Measurements from ENCODE around the gene SYPL2. TPM values are rescaled to one million over a fixed set of nuclear protein-coding genes. Genes with fewer than 3 reads are reported as not detected.

SYPL2 gene
- total and polyA plus RNA-seq, 4 donors = 0.31 to 1.4 (median 1.0) TPM

- DNase-seq (no peak), ATAC-seq (ENCODE audit: insufficient read depth, low FRiP score) (no peak)
- H3K9ac ChIP-seq (ENCODE audit: insufficient read depth in 1 of 2, low read length in 2 of 2) = no peak overlapping the region
- H3K4me1 ChIP-seq (ENCODE audit: control insufficient read depth in 5 of 5, insufficient read depth in 5 of 5, low read length in 5 of 5) = peaks cover 0 to 21% (median 0%) of the 10 kb centered on the region in 5 donors
- no peaks in the 10 kb centered on the region for H3K27me3 ChIP-seq (ENCODE audit: control insufficient read depth in 3 of 3, insufficient read depth in 3 of 3, low read length in 2 of 3)
- no peak overlapping the region for H3K4me3 ChIP-seq
- WGBS, 2 donors = 93 to 97% methylated on average over 8 of the region's 8 CpGs
- no peak for TF ChIP-seq CTCF (IDR thresholded peaks at IDR 0.05; ENCODE audit: control extremely low read depth, extremely low read depth)
- H3K9me3 ChIP-seq (ENCODE audit: control insufficient read depth in 4 of 4, insufficient read depth in 3 of 4, low read length in 3 of 4) = no peaks in the 10 kb centered on the region
- H3K36me3 ChIP-seq (ENCODE audit: control insufficient read depth in 4 of 4, insufficient read depth in 4 of 4, low read length in 4 of 4) = peaks cover 0 to 20% (median 16%) of the 10 kb centered on the region in 4 donors
- H3K27ac ChIP-seq (ENCODE audit: low read depth in 1 of 2, low read length in 1 of 2) = no peak overlapping the region
Observed at GRCh38 chr1:109491372-109491771, 25.0 kb downstream of the SYPL2 start.

- peaks cover 0 to 26% (median 16%) of the 10 kb centered on the region in 4 donors for H3K36me3 ChIP-seq (ENCODE audit: control insufficient read depth in 4 of 4, insufficient read depth in 4 of 4, low read length in 4 of 4)
- no peak for TF ChIP-seq CTCF (IDR thresholded peaks at IDR 0.05; ENCODE audit: control extremely low read depth, extremely low read depth)
- H3K9me3 ChIP-seq (ENCODE audit: control insufficient read depth in 4 of 4, insufficient read depth in 3 of 4, low read length in 3 of 4) = no peaks in the 10 kb centered on the region
- DNase-seq (no peak), ATAC-seq (ENCODE audit: insufficient read depth, low FRiP score) (no peak)
- WGBS, 2 donors = 79 to 83% methylated on average over 4 of the region's 4 CpGs
- H3K9ac ChIP-seq (ENCODE audit: insufficient read depth in 1 of 2, low read length in 2 of 2) = no peak overlapping the region
- H3K4me1 ChIP-seq (ENCODE audit: control insufficient read depth in 5 of 5, insufficient read depth in 5 of 5, low read length in 5 of 5) = peaks cover 0 to 11% (median 0%) of the 10 kb centered on the region in 5 donors
- H3K4me3 ChIP-seq = no peak overlapping the region
- no peaks in the 10 kb centered on the region for H3K27me3 ChIP-seq (ENCODE audit: control insufficient read depth in 3 of 3, insufficient read depth in 3 of 3, low read length in 2 of 3)
- H3K27ac ChIP-seq (ENCODE audit: low read depth in 1 of 2, low read length in 1 of 2) = no peak overlapping the region
Observed at GRCh38 chr1:109492779-109493178, 26.4 kb downstream of the SYPL2 start.

DNA sequence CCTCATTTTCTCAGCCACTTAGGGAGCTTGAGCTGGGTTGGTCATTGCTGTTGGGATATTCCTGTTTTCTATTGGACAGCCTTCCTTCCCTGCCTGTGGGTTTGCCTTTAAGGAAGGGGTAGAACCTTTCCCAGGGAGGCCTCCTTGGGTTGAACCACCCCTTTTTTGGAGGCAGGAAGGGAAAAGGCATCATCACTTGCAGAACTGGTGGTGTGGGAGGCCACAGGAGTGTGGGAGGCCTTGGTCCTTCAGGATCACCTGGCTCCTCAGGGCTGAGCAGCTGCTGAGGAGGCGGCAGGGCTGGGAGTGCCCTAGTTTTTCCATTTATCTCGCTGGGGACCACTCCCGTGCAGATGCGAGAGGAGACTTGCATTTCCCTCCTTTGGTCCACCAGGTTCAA, 26.9 kb downstream of the SYPL2 start:
- ATAC-seq (ENCODE audit: insufficient read depth, low FRiP score) (no peak), DNase-seq (no peak)
- no peaks in the 10 kb centered on the region for H3K9me3 ChIP-seq (ENCODE audit: control insufficient read depth in 4 of 4, insufficient read depth in 3 of 4, low read length in 3 of 4)
- no peak overlapping the region for H3K9ac ChIP-seq (ENCODE audit: insufficient read depth in 1 of 2, low read length in 2 of 2)
- H3K27me3 ChIP-seq (ENCODE audit: control insufficient read depth in 3 of 3, insufficient read depth in 3 of 3, low read length in 2 of 3) = no peaks in the 10 kb centered on the region
- no peak for TF ChIP-seq CTCF (IDR thresholded peaks at IDR 0.05; ENCODE audit: control extremely low read depth, extremely low read depth)
- WGBS, 2 donors = 73 to 93% methylated on average over 4 of the region's 4 CpGs
- peaks cover 0 to 28% (median 14%) of the 10 kb centered on the region in 4 donors for H3K36me3 ChIP-seq (ENCODE audit: control insufficient read depth in 4 of 4, insufficient read depth in 4 of 4, low read length in 4 of 4)
- H3K27ac ChIP-seq (ENCODE audit: low read depth in 1 of 2, low read length in 1 of 2) = no peak overlapping the region
- H3K4me3 ChIP-seq = no peak overlapping the region
- peaks cover 0 to 9% (median 0%) of the 10 kb centered on the region in 5 donors for H3K4me1 ChIP-seq (ENCODE audit: control insufficient read depth in 5 of 5, insufficient read depth in 5 of 5, low read length in 5 of 5)
